HG02588 (cell line): ENCODE data around the gene ATP6V1B1.

Experiments used
- ATAC-seq: cut with Tn5 transposase; IDR thresholded peaks from one replicate; pipeline ENCODE4 v1.9.1; 2021; ENCODE audit warnings: mild to moderate bottlenecking, moderate library complexity; ENCODE audit not compliant: unreplicated experiment

Gene ATP6V1B1

DNA sequence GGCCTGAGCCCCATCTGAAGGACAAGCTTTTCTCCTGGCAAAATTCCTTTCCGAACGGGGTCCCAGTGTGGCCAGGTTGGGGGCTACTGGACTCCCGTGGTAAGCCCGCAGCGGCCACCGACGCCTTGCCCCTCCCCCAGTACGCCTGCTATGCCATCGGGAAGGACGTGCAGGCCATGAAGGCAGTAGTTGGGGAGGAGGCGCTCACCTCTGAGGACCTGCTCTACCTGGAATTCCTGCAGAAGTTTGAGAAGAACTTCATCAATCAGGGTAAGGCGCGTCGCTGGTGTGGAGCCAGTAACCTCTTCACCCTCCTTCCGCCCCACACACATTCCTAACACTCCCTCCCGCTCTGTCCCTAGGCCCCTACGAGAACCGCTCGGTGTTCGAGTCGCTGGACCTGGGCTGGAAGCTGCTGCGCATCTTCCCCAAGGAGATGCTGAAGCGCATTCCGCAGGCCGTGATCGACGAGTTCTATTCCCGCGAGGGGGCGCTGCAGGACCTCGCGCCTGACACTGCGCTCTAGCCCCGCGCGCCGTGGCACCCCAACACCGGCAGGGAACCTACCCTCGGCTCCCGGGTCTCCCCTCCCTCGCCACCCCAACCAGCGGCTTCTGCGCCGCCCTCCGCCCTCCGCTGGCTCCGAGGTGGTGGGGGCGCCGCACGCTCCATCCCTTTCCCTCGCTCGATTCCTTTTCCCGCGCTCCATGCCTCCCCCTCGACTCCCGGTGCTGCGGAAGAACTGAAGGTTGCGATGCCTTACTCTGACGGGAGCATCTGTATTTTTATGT, 29.1 kb downstream of the ATP6V1B1 start:
- ATAC-seq = peak; percentile 75

DNA sequence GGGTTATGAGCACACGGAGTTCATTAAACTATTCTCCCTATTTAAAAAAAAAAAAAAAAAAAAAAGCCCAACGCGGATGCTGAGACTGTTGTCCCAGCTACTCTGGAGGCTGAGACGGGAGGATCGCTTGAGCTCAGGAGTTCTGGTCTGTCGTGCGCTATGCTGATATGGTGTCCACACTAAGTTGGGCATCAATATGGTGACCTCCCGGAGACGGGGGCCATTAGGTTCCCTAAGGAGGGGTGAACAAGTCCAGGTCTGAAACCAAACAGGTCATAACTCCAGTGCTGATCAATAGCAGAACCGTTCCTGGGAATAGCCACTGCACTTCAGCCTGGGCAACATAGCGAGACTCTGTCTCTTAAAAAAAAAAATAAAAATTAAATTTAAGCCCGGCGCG, 29.8 kb downstream of the ATP6V1B1 start:
- no peak for ATAC-seq

DNA sequence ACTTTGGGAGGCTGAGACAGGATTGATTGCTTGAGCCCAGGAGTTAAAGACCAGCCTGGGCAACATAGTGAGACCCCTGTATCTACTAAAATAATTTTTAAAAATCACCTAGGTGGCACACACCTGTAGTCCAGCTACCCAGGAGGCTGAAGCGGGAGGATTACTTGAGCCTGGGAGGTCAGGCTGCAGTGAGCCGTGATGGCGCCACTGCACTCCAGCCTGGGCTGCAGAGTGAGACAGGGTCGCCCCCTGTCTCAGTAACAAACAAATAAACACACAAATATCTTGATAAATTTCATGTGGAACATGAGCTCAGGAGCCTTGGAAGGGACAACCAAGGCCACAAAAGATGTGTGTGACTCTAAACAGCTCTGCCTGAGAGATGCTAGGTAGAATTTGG, 31.0 kb downstream of the ATP6V1B1 start:
- ATAC-seq = no peak

DNA sequence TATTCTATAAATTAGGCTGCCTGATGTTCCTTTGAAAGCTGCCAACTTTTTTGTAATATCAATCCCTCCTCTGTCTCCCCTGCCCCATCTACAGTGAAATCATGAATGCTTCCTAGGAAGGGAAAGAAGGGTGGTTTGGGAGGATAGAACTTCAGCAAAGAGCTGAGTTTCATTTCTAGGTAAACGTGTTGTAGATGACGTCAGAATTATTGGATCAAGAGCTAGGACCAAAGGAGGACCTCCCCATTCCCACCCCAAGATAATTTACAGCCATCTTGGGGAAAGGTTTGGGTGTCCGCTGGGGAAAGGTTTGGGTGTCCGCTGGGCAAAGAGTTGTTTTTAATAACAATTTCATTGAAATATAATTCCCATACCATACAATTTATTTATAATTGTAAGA, 31.5 kb downstream of the ATP6V1B1 start:
- ATAC-seq = no peak

DNA sequence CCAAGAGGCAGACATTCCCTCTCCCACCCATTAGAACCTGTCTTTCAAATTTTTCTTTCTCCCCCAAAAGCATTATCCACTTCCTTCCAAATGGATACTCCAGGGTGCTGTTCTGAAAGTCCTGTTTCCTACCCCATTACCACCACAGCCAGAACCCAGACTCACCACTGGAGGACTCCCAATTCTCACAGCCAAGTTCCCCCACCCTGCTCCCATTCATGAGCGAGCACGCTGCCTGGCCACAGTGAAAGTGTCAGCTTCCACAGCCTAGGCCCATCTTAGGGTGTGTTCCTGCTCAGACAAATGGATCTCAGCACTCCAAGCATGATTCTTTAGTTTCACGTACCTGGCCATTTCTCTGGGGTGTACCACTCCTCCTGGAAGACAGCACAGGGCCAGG, 38.9 kb downstream of the ATP6V1B1 start:
- ATAC-seq = no peak

DNA sequence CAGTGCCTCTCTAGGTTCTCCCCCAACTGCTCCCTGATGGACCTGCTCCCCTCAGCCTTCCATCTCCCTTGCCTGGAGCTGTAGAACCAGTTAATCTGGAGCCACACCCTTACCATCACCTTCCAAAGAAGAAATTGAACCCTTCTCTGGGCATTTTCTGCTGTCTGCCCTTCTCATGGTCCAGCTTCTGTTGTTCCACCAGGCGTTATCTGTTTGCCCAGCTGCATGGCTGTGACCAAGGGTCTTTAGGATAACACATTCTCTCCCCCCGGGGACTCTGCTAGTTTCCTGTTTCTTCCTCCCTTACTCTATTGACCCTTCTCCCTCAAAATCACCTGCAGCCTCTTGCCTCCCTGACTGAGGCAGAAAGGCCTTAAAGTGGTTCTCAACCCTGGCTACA, 39.5 kb downstream of the ATP6V1B1 start:
- no peak for ATAC-seq

DNA sequence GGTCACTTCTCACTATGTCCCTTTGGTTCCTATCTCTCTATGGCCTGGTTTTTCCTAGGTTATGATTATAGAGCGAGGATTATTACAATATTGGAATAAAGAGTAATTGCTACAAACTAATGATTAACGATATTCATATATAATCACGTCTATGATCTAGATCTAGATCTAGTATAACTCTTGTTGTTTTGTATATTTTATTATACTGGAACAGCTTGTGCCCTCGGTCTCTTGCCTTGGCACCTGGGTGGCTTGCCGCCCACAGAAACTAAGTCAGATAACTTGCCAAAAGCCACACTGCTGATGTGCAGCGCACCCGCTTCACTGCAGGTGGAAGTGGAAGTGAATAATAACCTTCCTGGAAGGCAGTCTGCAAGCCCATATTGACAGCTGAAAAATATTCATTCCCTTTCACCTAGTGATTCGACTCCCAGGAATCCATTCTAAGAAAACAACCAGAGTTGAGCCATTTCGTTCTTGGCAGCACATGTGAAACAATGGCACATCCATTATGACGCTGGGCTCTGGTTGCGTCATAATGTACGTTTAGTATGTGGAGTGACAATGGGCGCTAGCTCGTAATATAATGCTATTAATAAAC, 42.0 kb downstream of the ATP6V1B1 start:
- no peak for ATAC-seq

DNA sequence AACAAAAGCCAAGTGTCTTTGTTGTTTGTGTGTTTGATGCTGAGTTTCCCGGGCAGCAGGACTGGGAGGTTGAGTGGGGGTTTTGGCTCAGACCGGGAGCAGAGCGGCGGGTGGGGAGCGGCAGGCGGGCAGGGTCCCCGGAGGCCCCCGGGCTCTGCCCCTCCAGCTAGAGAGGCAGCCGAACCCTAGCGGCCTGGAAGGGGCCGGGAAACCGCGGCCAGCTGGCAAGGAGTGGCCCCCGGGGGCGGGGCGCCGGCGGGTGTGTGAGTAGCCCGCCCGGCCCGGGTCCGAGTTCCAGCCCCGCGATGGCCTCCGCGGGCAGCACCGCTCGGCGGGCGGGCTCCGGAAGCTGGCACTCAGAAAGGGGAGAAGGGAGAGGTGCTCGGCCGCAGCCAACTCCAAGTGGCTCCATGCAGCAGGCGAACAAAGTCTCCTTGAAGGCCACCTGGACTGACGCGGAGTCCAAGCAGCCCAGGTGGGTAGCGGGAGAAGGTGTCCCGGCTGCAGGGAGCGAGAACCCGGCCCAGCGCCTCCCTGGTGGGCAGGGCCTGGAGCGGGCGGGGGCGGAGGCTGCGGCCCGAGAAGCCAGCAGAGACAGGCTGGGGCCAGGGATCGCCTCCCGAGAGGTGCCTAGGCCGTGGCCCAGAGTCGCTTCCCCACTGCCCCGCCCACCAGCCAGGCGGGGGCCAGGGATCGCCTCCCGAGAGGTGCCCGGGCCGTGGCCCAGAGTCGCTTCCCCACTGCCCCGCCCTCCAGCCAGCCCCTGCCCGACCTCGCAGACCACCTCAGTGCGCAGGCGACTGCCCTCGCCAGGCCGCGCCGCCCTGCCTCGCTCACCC, 42.9 kb downstream of the ATP6V1B1 start, which contains the start of gene ANKRD53:
ANKRD53 (plus strand) TSS at position 290 of the 839 bp plus-strand sequence; CDS start at position 306, 16 bp downstream.
- no peak for ATAC-seq

DNA sequence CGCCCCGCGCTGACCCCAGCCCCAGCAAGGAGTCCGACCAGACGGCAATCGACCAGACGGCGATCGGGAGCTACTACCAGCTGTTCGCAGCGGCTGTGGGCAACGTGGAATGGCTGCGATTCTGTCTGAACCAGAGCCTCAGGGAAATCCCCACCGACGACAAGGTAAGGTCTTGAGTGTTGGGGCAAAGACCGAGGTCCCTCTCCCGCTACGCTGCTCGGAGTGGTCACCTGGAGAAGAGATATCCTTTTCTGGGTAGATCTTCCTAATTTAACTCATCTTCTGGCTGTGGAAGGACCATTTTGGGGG, 43.4 kb downstream of the ATP6V1B1 start:
- ATAC-seq = no peak

DNA sequence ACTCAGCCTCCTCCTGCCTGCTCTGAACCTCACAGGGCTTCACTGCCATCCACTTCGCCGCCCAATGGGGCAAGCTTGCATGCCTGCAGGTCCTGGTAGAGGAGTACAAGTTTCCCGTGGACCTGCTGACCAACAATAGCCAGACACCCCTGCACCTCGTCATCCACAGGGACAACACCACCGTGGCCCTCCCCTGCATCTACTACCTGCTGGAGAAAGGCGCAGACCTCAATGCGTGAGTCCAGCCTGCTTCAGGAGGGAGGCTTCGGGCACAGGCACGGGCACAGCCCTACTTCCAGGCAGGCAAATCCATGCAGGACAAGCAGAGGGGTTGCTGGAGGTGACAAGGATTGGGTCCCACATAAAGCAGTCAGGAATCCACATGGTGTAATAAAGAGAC, 43.9 kb downstream of the ATP6V1B1 start:
- ATAC-seq = no peak

DNA sequence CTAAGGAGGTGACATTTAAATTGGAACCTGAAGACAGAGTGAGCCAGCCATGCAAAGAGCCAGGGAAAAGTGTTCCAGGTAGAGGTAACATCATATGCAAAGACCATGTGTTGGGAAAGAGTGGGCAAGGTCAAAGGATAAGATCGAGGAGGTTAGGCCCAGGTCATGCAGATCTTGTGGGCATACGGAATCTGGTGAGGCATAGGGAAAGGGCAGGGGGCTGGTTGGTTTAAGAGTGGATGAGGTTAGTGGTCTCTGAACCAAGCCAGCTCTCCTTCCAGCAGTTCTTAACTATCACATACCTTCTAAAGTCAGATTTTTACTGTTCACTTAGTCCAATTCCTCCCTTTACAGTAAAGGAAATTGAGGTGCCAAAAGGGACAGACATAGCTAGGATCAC, 45.7 kb downstream of the ATP6V1B1 start:
- ATAC-seq = no peak

DNA sequence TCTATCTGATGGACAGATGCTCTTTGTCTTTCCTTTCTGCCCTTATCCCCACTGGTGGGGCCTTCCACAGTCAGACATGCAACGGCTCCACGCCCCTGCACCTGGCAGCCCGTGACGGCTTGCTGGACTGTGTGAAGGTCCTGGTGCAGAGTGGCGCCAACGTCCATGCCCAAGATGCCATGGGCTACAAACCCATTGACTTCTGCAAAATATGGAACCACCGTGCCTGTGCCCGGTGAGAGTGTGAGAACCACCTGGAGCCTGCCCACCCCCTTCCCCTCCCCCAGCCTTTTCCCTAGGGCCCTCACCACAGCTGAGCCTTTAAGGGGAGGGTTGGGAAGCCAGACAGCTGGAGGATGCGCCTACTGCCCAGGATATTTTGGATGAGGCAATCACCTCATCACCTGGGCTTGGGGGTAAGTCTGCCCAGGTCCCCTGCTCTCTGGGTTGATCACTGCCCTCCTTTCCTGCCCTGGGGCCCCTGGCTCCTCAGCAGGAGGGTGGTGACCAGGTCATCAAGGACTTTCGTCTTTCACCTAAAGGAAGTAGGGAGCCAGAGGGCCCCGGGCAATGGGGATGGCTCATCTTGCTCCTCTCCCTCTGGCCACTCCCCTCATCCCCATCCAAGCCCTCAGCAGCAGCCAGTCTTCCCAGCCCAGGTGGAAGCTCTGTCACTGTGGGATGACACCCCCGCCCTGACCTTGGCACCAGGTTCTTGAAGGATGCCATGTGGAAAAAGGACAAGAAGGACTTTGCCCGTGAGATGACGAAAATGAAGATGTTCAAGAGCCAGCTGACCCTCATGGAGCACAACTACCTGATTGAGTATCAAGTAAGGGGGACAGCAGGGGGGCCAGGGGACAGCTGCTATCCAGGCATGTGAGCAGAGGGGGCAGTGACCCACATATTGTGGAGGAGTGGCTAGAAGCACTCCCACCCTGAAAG, 46.4 kb downstream of the ATP6V1B1 start:
- ATAC-seq = no peak

DNA sequence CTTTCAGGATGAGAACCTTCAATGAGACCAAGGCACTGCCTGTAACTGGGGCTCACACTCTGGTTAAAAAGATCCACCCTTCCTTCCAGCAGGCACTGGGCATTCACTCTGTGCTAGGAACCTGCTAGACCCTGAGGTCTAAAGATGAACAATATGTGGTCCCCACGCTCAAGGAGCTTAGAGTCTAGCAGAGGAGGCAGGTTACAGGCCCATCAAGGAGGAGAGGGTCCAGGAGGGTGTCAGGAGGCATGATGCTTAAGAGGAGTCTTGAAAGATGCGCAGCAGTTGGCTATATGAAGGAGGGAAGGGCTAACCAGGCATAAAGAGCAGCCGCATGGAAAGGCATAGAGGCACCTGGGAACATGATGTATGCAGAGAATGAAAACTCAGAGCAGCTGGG, 47.3 kb downstream of the ATP6V1B1 start:
- ATAC-seq = no peak

DNA sequence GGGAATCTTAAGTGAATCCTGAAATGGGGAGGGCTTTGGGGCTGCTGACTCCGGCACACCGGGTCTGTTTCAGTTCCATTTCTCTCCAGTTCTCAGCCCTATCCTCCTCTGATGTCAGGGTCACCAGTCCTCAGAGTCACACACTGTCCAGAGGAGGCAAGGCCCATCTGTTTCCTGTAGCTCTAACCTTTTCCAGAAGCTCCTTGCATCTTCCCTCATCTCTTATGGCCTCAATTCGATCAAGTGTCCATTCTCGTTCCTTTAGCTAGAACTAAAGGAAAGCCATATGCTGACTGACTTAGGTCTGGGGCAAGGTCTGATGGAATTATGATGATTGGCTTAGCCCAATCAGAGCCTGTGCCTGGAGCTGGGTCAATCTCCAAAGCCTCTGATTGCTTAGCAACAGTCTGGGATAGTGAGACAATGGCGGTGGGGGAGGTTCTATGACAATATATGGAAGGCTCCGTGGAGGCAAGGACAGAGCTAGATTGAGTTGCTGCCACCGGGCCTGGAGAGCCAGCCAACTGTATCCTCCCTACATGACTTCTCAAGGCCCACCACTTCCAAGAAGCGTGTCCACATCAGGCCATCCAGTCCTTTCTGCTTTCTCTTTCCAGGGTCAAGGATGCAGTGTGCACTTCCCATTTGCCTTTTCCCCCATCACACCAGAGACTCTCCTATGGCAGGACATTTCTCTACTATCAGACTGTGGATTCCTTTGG, 48.0 kb downstream of the ATP6V1B1 start:
- ATAC-seq = no peak

DNA sequence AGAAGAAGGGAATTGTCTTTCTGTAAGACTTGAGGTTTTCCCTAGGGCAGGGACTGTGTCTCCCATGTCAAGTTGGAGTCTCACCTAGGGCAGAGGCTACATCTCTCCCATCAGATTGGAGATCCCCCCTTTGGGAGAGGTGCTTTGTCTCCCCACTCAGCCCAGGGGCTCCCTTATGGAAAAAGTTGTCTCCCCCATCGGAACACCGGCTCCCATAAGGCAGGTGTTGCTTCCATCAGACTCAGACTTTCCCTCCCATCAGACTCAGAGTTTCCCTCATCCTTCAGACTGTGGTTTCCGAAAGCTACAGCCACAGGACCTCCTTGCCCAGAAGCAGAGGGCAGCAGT, 48.5 kb downstream of the ATP6V1B1 start:
- ATAC-seq = no peak

DNA sequence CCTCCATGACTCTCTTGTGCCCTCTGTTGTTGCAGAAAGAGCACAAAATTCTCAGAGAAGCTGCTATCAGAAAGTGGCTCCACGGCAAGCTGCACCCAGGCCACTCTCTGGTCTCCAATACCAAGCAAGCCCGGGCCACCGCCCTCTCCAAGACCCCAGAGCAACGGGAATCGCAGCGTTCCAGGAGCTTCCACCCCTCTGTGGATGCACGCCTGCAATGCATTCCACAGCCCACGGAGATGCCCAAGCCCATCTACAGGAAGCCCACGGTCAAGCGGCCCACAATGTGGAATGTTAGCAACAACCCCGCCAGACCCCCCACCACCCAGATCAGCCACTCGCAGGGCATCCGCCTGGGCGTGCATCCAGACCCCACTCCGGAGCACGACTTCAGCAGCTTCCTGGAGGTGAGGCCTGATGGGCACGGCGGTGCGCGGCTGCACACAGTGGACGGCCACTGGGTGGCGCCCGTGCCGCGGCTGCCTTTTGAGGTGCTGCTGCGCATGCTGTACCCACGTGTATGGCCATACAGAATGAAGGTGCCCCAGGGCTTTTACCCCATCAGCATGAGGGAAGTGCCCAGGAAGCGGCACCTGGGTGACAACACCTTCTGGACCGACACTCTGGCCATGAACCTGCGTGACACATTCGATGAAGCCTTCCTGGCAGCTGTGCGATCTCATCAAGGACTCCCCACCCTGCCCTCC, 49.0 kb downstream of the ATP6V1B1 start:
- ATAC-seq = peak; percentile 93

DNA sequence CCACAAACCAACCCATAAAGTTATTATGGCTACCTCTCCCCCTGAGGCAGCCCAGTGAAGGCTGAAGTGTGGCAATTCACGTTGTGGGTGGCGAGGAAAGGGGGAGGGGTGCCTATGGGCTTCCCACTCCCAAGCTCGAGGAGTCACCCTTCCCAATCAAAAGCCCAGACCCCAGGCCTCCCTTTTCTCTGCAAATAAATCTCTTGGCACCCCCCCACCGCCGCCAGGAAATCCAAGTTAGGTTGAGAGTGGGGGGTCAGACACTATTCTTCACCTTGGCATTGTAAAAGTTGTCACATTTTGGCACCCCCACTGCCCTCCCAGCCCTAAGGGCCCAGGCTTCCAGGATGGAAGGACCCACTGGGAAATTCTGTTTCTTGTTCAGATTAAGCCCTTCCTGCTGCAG, 49.6 kb downstream of the ATP6V1B1 start:
- no peak for ATAC-seq

DNA sequence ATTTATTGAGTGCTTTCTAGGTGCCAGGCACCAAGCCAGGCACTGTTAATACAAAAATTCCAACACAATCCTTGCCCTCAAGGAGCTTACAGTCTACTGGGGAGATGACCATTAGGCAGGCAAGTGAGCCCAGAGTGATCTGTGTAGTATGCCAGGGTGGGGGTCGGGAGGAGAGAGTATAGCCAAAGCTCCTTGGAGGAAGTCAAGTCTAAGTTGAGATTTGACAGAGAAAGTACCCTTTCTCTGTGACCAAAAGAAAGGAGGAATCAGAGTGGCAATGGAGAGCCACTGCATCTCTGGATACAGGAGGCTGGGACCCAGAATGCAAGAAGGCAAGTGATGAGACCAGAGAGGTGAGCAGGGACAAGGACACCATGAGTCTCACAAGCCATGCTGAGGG, 50.3 kb downstream of the ATP6V1B1 start:
- ATAC-seq = no peak

DNA sequence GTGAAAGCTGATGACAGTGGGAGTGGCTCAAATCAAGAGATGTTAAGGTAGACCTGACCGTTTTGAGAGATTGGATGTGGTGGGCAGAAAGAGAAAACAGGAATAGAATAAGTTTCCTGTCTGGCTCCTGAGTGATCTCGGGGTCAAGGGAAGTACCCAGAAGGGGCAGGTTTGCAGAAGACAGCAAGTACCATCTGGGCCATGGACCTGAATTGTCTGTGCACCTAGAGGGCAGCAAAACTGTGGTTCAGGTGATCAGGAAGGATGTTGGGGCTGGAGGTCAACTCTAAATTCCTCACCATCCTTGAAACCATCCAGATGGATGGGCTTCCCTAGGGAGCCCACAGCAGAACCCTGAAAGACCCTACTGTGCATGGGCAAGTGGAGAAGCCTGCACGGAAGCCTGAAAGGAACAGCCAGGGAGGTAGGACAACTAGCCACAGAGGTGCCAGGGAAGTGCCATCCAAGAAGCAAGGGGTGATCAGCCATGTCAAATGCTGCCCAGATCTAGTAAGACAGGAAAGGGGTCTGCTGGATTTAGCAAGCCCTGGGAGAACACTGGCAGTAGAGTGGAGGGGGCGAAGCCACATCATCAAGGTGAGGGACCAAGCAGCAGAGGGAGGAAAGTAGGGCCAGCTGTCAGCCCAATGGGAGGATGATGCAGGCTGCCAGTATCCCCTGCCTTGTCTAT, 50.9 kb downstream of the ATP6V1B1 start:
- no peak for ATAC-seq
